ENCODE results near the gene SKOR1.

DNA sequence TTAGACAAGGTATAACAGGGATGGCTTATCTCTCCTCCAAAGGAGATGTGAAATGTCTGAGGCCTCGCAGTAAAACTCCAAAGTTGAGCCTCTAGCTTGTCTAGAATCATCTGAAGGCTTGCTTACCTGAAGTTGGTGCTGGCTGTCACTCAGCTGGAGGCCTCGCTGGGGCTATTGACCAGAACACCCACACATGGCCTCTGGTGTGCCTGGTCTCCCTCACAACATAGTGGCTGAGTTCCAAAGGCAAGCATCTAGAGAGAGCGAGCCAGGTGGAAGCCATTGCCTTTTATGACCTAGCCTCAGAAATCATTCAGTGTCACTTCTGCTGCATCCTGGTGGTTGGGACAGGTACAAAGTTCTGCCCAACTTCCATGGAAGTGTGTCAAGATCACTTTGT is 31.9 kb downstream of the SKOR1 start:
- TF ChIP-seq, protein P1, sequence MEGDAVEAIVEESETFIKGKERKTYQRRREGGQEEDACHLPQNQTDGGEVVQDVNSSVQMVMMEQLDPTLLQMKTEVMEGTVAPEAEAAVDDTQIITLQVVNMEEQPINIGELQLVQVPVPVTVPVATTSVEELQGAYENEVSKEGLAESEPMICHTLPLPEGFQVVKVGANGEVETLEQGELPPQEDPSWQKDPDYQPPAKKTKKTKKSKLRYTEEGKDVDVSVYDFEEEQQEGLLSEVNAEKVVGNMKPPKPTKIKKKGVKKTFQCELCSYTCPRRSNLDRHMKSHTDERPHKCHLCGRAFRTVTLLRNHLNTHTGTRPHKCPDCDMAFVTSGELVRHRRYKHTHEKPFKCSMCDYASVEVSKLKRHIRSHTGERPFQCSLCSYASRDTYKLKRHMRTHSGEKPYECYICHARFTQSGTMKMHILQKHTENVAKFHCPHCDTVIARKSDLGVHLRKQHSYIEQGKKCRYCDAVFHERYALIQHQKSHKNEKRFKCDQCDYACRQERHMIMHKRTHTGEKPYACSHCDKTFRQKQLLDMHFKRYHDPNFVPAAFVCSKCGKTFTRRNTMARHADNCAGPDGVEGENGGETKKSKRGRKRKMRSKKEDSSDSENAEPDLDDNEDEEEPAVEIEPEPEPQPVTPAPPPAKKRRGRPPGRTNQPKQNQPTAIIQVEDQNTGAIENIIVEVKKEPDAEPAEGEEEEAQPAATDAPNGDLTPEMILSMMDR (IDR thresholded peaks at IDR 0.05): no peak
- TF ChIP-seq POLR2A (IDR thresholded peaks at IDR 0.05): no peak
